ENCODE measurements around the gene PPP1R9A. TPM values are rescaled to one million over a fixed set of nuclear protein-coding genes. Genes with fewer than 3 reads are reported as not detected.

Gene PPP1R9A
- total RNA-seq, 2 donors from 2014 or later = 22.5 to 27.7 TPM

GRCh38 chr7:95269640-95270039 lies 362.2 kb downstream of the PPP1R9A start:
- DNase-seq (no peak), ATAC-seq (no peak)
- intact Hi-C loops (cut with DNase I) = no loop called here

GRCh38 chr7:95276114-95276513 lies 368.7 kb downstream of the PPP1R9A start:
- intact Hi-C loops (cut with DNase I) = no loop called here

GRCh38 chr7:95279417-95279816 lies 372.0 kb downstream of the PPP1R9A start:
- DNase-seq (no peak), ATAC-seq (no peak)
- intact Hi-C loops (cut with DNase I) = no loop called here

More at GRCh38 chr7:95276114-95276513, 368.7 kb downstream of the PPP1R9A start:
- ATAC-seq (no peak), DNase-seq (no peak)

GRCh38 chr7:95286096-95286495 lies 378.7 kb downstream of the PPP1R9A start:
- ATAC-seq (no peak), DNase-seq (no peak)
- intact Hi-C loops (cut with DNase I) = no loop called here

GRCh38 chr7:95290166-95290830 lies 382.9 kb downstream of the PPP1R9A start:
- no peak for DNase-seq
- no peak for ATAC-seq

GRCh38 chr7:95295397-95295796 lies 388.0 kb downstream of the PPP1R9A start:
- no peak for ATAC-seq
- no peak for DNase-seq
- intact Hi-C loops (cut with DNase I) = no loop called here

More at GRCh38 chr7:95290166-95290830, 382.9 kb downstream of the PPP1R9A start:
- intact Hi-C loops (cut with DNase I) = no loop called here

GRCh38 chr7:95296456-95296855 lies 389.1 kb downstream of the PPP1R9A start:
- no peak for DNase-seq
- ATAC-seq = no peak
- intact Hi-C loops (cut with DNase I) = no loop called here

- intact Hi-C loops (cut with DNase I) = no loop called here
- DNase-seq (no peak), ATAC-seq (no peak)
Measured at GRCh38 chr7:95297041-95297440, 389.6 kb downstream of the PPP1R9A start.

- DNase-seq (no peak), ATAC-seq (no peak)
- intact Hi-C loops (cut with DNase I) = no loop called here
Measured at GRCh38 chr7:95298091-95298490, 390.7 kb downstream of the PPP1R9A start.

- ATAC-seq (no peak), DNase-seq (no peak)
- intact Hi-C loops (cut with DNase I) = no loop called here
Measured at GRCh38 chr7:95303013-95303905, 395.9 kb downstream of the PPP1R9A start.

GRCh38 chr7:95304990-95305389 lies 397.6 kb downstream of the PPP1R9A start:
- DNase-seq = no peak
- intact Hi-C loops (cut with DNase I) = no loop called here
- ATAC-seq = no peak

GRCh38 chr7:95309951-95310350 lies 402.6 kb downstream of the PPP1R9A start:
- DNase-seq (no peak), ATAC-seq (no peak)
- intact Hi-C loops (cut with DNase I) = no loop called here

- ATAC-seq (no peak), DNase-seq (no peak)
- intact Hi-C loops (cut with DNase I) = no loop called here
Measured at GRCh38 chr7:95311389-95311788, 404.0 kb downstream of the PPP1R9A start.

- intact Hi-C loops (cut with DNase I) = no loop called here
- ATAC-seq = no peak
- DNase-seq = no peak
Measured at GRCh38 chr7:95312561-95312960, 405.2 kb downstream of the PPP1R9A start.

- DNase-seq (no peak), ATAC-seq (no peak)
- intact Hi-C loops (cut with DNase I) = no loop called here
Measured at GRCh38 chr7:95316588-95316987, 409.2 kb downstream of the PPP1R9A start.

GRCh38 chr7:95317546-95317945 lies 410.2 kb downstream of the PPP1R9A start:
- ATAC-seq (no peak), DNase-seq (no peak)
- intact Hi-C loops (cut with DNase I) = no loop called here

- ATAC-seq (no peak), DNase-seq (no peak)
- intact Hi-C loops (cut with DNase I) = no loop called here
Measured at GRCh38 chr7:95317966-95318365, 410.6 kb downstream of the PPP1R9A start.

GRCh38 chr7:95318501-95319100 lies 411.2 kb downstream of the PPP1R9A start:
- no peak for ATAC-seq
- intact Hi-C loops (cut with DNase I) = no loop called here
- DNase-seq = no peak

GRCh38 chr7:95319570-95319969 lies 412.2 kb downstream of the PPP1R9A start:
- intact Hi-C loops (cut with DNase I) = no loop called here
- ATAC-seq = no peak

GRCh38 chr7:95320651-95321050 lies 413.3 kb downstream of the PPP1R9A start:
- DNase-seq = no peak
- intact Hi-C loops (cut with DNase I) = no loop called here
- ATAC-seq = no peak

More at GRCh38 chr7:95319570-95319969, 412.2 kb downstream of the PPP1R9A start:
- DNase-seq = no peak
